Heart right ventricle (tissue), 16 donors: ENCODE measurements around the gene IFRD2. TPM values are rescaled to one million over a fixed set of nuclear protein-coding genes. Genes with fewer than 3 reads are reported as not detected.

Source experiments
- ATAC-seq, 8 donors: fragments of 200-7000 bp; cut with Tn5 transposase; one replicate each; pipeline ENCODE4 v1.9.1; 2020; ENCODE audit warnings: mild to moderate bottlenecking in 8 of 8, moderate library complexity in 8 of 8, moderate number of reproducible peaks in 1 of 8
- DNase-seq, 2 donors: peaks; one replicate each; pipeline ENCODE4 v3.0.0-alpha.2; 2020
- H3K27ac ChIP-seq, 10 donors: fragments of 200-600 bp; sonication (generic) in 2 of 10; one replicate each; pipeline versions ENCODE4 v1.5.0 to v1.8.0; 2020 to 2022; ENCODE audit warnings: mild to moderate bottlenecking in 3 of 10
- H3K27me3 ChIP-seq, 7 donors: fragments of 200-600 bp; one replicate each; pipeline ENCODE4 v1.8.0; 2021 to 2022; ENCODE audit warnings: mild to moderate bottlenecking in 2 of 7
- H3K36me3 ChIP-seq, 9 donors: fragments of 200-600 bp; sonication (generic) in 1 of 9; one replicate each; pipeline versions ENCODE4 v1.5.0 to v1.8.0; 2020 to 2022; ENCODE audit warnings: mild to moderate bottlenecking in 2 of 9
- H3K4me1 ChIP-seq, 9 donors: fragments of 200-600 bp; sonication (generic) in 1 of 9; one replicate each; pipeline versions ENCODE4 v1.5.0 to v1.8.0; 2020 to 2022; ENCODE audit warnings: mild to moderate bottlenecking in 4 of 9
- H3K4me3 ChIP-seq, 10 donors: fragments of 200-600 bp; sonication (generic) in 2 of 10; one replicate each; pipeline versions ENCODE4 v1.5.0 to v1.8.0; 2020 to 2022; ENCODE audit warnings: mild to moderate bottlenecking in 7 of 10, moderate library complexity in 2 of 10
- H3K9me3 ChIP-seq, 11 donors: fragments of 200-600 bp in 10 of 11; sonication (generic) in 2 of 11; one replicate each; pipeline versions ENCODE4 v1.5.0 to v1.8.0; 2013 to 2022; ENCODE audit warnings: mild to moderate bottlenecking in 2 of 11, control low read depth in 1 of 11, moderate library complexity in 1 of 11
- WGBS, 2 donors: extraction: QIAGEN DNeasy Blood & Tissue Kit; methylation state at CpG; one replicate each; pipeline ENCODE4 v1.1.7; 2013; ENCODE audit warnings: inconsistent platforms in 1 of 2; 5-methylcytosine and 5-hydroxymethylcytosine counted together
- intact Hi-C, 10 donors: fragments of 100-400 bp; cut with DNase I; formaldehyde crosslinking; loops; one replicate each; pipeline versions ENCODE4 v1.11.1 to v1.14.2; 2022
- polyA plus RNA-seq, 2 donors: library from polyadenylated mRNA; stranded (reverse); fragments of 200-250 nt; gene quantifications; one replicate each; pipeline ENCODE4 v1.2.3, GENCODE V29; 2013
- total RNA-seq, 10 donors: library from RNA; stranded (reverse); fragmentation: NEBNext Ultra II Directional in 3 of 10; extraction: Animal tissue kit (Norgen Biotek cat#: 25700) in 3 of 10; gene quantifications; one replicate each; pipeline versions ENCODE4 v1.2.1 to v1.2.4, GENCODE V29; 2021 to 2023
- TF ChIP-seq, protein P1 (sequence below), 9 donors: fragments of 200-600 bp; sonication (generic) in 2 of 9; IDR thresholded peaks; one replicate each; pipeline versions ENCODE4 v1.5.0 to v1.8.0; 2021 to 2022; ENCODE audit warnings: antibody characterized with exemption in 9 of 9, mild to moderate bottlenecking in 5 of 9, moderate library complexity in 1 of 9
- donor health status: Arrhythmogenic right ventricular cardiomyopathy.
- donor health status: ischemic (EF 13 %, LVEDD 7.1; RV severe dilation, severe dysfunction).
- donor health status: healthy with polysubstance abuse.
- donor health status: DM: no; HTN: yes; CAD: no.
- donor health status: DM: no; HTN: no; CAD: no.
- donor health status: ischemic (EF 25% LVEDD 6.9; RV normal size, moderate dysfunction).
- donor health status: ischemic (EF 25% LVEDD 5.7; RV mildly dilated, moderate dysfunction).
- donor health status: healthy.
- donor health status: DM: yes; HTN: yes; CAD: no.
- donor health status: Ischemic cardiomyopathy.
- donor health status: ischemic (EF 35%, LVEDD 5.7; RV mildly dilated, moderate dysfunction).
- donor health status: nonischemic (EF 11% LVEDD 7.7; RV severe dilation, severe dysfunction).
- donor health status: DM: yes; HTN: yes; CAD: no.
- donor health status: PGD.
- donor health status: ischemic (EF 29% LVEDD 5.4; RV normal size, mild dysfunction).
- donor health status: nonischemic (EF 23%, LVEDD 6.1; RV moderate dilation, normal function).

The IFRD2 gene
- total and polyA plus RNA-seq, 12 donors = 45.3 to 123 (median 57.0) TPM

DNA sequence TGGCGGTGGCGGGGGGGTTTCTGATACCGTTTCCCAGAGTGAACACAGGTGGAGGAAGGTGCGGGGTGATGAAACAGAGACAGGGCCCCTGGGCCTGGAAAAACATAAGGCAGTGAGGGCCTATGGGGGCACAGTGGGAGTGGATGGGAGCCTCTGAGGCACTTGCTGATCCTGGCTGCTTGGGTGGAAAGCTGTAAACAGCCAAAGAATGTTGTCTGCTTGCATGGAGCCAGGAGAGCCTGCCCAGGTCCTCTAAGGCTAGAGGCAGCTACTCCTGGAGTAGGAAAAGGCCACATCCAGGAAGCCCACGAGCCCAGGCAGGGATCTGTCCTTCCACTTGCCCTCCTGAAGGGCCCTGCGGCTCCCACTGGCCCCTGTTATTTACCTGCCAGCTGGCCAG, 26.2 kb downstream of the IFRD2 start:
- Histone ChIP-seq H3K36me3 (no peaks in the 10 kb centered on the region), H3K4me1 (peaks cover 25 to 76% (median 60%) of the 10 kb centered on the region in 9 donors), H3K9me3 (no peaks in the 10 kb centered on the region), H3K4me3 (peak overlapping the region in 5 of 10 donors; percentile 47 to 71 (median 68)), H3K27me3 (peaks cover 0 to 14% (median 0%) of the 10 kb centered on the region in 7 donors), H3K27ac (peak overlapping the region in 9 of 10 donors; percentile 24 to 98 (median 94))
- intact Hi-C loops = loop anchor here in 1 of 10 donors (10.0 kb wide), 1 partner anchor 59 kb away; the partner anchor contains the start of genes HYAL2 and TUSC2
- TF ChIP-seq, protein P1, sequence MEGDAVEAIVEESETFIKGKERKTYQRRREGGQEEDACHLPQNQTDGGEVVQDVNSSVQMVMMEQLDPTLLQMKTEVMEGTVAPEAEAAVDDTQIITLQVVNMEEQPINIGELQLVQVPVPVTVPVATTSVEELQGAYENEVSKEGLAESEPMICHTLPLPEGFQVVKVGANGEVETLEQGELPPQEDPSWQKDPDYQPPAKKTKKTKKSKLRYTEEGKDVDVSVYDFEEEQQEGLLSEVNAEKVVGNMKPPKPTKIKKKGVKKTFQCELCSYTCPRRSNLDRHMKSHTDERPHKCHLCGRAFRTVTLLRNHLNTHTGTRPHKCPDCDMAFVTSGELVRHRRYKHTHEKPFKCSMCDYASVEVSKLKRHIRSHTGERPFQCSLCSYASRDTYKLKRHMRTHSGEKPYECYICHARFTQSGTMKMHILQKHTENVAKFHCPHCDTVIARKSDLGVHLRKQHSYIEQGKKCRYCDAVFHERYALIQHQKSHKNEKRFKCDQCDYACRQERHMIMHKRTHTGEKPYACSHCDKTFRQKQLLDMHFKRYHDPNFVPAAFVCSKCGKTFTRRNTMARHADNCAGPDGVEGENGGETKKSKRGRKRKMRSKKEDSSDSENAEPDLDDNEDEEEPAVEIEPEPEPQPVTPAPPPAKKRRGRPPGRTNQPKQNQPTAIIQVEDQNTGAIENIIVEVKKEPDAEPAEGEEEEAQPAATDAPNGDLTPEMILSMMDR (IDR thresholded peaks at IDR 0.05) = no peak
- DNase-seq (no peak), ATAC-seq (no peak)
- 73 to 84% methylated on average over 6 of the region's 6 CpGs for WGBS, 2 donors

DNA sequence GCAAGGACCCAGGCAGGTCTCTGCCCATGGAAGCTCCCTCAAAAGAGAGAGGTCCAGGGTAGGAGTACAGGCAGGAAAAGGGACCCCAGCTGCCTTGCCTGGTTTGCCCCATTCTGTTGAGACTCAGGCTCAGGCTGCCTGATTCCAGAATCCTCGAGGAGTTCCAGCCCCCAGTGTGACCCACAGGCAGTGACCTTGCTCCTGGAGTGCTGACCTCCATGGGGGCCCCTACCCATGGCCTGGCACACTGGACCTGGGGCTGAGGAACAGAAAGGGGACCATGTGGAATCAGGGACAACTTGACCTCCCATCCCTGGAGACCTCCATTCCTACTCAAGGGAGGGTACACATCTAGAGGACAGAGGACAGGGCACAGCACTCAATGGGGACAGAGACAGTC, 26.7 kb downstream of the IFRD2 start:
- no peak overlapping the region for H3K4me3 ChIP-seq
- H3K27me3 ChIP-seq = peaks cover 0 to 14% (median 0%) of the 10 kb centered on the region in 7 donors
- WGBS, 2 donors = 66 to 69% methylated on average over 1 of the region's 1 CpG
- no peaks in the 10 kb centered on the region for H3K36me3 ChIP-seq
- DNase-seq (no peak), ATAC-seq (no peak)
- intact Hi-C loops = loop anchor here in 1 of 10 donors (10.0 kb wide), 1 partner anchor 59 kb away; the partner anchor contains the start of genes HYAL2 and TUSC2
- peaks cover 29 to 81% (median 64%) of the 10 kb centered on the region in 9 donors for H3K4me1 ChIP-seq
- peak overlapping the region; percentile 61 to 98 (median 92) for H3K27ac ChIP-seq
- TF ChIP-seq, protein P1 (IDR thresholded peaks at IDR 0.05) = no peak
- H3K9me3 ChIP-seq = no peaks in the 10 kb centered on the region

DNA sequence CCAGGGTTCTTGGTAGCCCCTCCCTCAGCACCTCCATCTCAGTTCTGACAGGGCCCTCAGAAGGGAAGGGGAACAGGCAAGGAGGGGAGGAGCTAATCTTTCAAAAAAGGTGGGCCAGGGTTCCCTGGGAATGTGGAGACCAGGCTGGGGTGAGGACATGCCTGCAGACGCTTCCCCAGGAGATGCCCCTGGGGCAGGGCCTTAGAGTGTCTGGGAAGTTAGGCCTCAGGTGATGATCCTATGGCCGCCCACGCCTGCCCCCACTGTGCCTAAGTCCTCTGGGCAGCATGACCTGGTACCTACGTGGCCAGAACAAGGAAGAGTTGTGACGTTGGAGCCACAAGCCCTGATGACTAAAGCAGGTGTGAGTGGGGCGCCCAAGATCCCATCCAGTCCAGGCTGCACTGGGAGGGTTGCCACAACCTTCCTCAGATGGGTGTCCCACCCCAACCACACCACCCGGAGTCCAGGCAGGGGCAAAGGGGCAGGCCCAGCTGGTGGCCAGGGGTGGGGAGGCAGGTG, 27.2 kb downstream of the IFRD2 start:
- no peak overlapping the region for H3K4me3 ChIP-seq
- 55 to 67% methylated on average over 7 of the region's 7 CpGs for WGBS, 2 donors
- peaks cover 32 to 82% (median 66%) of the 10 kb centered on the region in 9 donors for H3K4me1 ChIP-seq
- no peaks in the 10 kb centered on the region for H3K36me3 ChIP-seq
- H3K27ac ChIP-seq = peak overlapping the region; percentile 61 to 98 (median 92)
- peaks cover 0 to 14% (median 0%) of the 10 kb centered on the region in 7 donors for H3K27me3 ChIP-seq
- TF ChIP-seq, protein P1 (IDR thresholded peaks at IDR 0.05) = no peak
- H3K9me3 ChIP-seq = no peaks in the 10 kb centered on the region
- intact Hi-C loops = loop anchor here in 1 of 10 donors (10.0 kb wide), 1 partner anchor 60 kb away; the partner anchor contains the start of genes HYAL2 and TUSC2
- ATAC-seq = peak in 1 of 8 donors; percentile 0
- DNase-seq = peak in 1 of 2 donors; percentile 21

DNA sequence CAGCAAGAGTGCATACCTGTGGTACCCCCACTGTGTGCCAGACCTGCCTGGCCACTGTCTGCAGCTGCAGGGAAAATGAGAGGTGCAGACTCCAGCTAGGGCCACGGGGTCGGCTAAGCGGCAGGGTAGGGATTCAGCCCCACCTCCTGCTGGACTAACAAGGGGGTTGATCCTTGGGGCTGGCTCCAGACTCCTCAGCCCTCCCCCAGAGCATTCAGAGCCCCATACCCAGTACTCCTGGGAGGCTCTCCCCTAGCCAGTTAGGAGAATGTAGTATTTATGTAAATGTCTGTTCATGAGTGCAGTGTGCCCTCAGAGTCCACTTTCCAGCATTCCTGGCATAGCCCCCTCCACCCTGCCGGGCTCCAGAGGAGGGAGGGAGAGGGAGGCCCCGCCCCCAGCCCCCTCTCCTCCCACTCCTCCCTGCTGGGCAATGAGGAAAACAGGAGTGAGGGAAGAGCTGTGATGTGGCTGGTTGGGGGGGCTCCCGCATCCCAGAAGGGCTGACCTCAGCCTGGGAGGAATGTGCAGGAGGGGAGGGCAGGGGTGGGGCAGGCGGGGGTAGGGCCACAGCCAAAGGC, 27.8 kb downstream of the IFRD2 start:
- Histone ChIP-seq H3K27ac (peak overlapping the region; percentile 61 to 98 (median 92)), H3K9me3 (no peaks in the 10 kb centered on the region), H3K36me3 (peaks cover 0 to 3% (median 0%) of the 10 kb centered on the region in 9 donors), H3K4me1 (peaks cover 36 to 81% (median 70%) of the 10 kb centered on the region in 9 donors), H3K4me3 (peak overlapping the region in 1 of 10 donors; percentile 7), H3K27me3 (peaks cover 0 to 14% (median 0%) of the 10 kb centered on the region in 7 donors)
- ATAC-seq (peak; percentile 2 to 69 (median 52)), DNase-seq (peak; percentile 70 to 86)
- intact Hi-C loops = loop anchor here in 1 of 10 donors (10.0 kb wide), 1 partner anchor 60 kb away; the partner anchor contains the start of genes HYAL2 and TUSC2
- TF ChIP-seq, protein P1 (IDR thresholded peaks at IDR 0.05) = no peak
- WGBS, 2 donors = 8 to 9% methylated on average over 7 of the region's 7 CpGs
